ENCODE results near the gene PITPNC1.

DNA sequence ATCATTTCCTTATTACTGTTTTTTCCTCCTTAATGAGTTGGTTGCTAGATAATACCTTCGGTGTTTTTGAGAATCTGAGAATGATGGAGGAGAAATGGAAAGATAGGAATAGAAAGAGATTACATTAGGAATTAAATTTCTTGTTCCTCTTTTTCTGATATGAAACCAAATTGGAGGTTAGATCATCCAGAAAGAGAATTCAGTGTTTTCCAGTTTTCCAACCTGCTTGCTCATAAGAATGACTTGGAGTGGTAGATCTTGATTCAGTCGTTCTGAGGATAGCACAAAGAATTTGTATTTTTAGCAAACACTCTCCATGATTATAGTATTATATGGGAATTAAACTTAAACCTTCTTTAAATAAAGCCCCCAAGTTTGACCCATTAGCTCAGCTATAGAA is 35.9 kb downstream of the PITPNC1 start:
- TF ChIP-seq CTCF (IDR thresholded peaks at IDR 0.05 in 4 of 5, conservative IDR thresholded peaks at IDR 0.05 in 1 of 5) (no peak), POLR2A (IDR thresholded peaks at IDR 0.05) (no peak)

Measured in gastrocnemius medialis (tissue), 4 donors.